HG02981 (cell line): ENCODE results near the gene ARL14EP.

Experiments used
- ATAC-seq: cut with Tn5 transposase; IDR thresholded peaks from one replicate; pipeline ENCODE4 v1.9.1; 2021; ENCODE audit warnings: mild to moderate bottlenecking, moderate library complexity; ENCODE audit not compliant: unreplicated experiment

Gene ARL14EP

GRCh38 chr11:30368394-30368793, 45.5 kb downstream of the ARL14EP start:
- ATAC-seq: no peak

GRCh38 chr11:30370164-30370563, 47.3 kb downstream of the ARL14EP start:
- no peak for ATAC-seq

GRCh38 chr11:30377347-30377746, 54.4 kb downstream of the ARL14EP start:
- ATAC-seq: no peak

- no peak for ATAC-seq
These were observed 57.9 kb downstream of the ARL14EP start for GRCh38 chr11:30380846-30381245.

GRCh38 chr11:30381879-30382278, 59.0 kb downstream of the ARL14EP start:
- no peak for ATAC-seq
